ENCODE results near the gene TUBB3. TPM values are rescaled to one million over a fixed set of nuclear protein-coding genes. Genes with fewer than 3 reads are reported as not detected.
A peak's percentile ranks its signal among the peaks of the same experiment; 100 is the strongest.
"Not testable (repeated sequence)": the region's sequence is repeated elsewhere in the genome, so short reads cannot be mapped to it uniquely, and the experiment has no call there.

TUBB3 gene
- total RNA-seq, 3 donors from 2014 or later = 0.65 to 0.68 (median 0.66) TPM

DNA sequence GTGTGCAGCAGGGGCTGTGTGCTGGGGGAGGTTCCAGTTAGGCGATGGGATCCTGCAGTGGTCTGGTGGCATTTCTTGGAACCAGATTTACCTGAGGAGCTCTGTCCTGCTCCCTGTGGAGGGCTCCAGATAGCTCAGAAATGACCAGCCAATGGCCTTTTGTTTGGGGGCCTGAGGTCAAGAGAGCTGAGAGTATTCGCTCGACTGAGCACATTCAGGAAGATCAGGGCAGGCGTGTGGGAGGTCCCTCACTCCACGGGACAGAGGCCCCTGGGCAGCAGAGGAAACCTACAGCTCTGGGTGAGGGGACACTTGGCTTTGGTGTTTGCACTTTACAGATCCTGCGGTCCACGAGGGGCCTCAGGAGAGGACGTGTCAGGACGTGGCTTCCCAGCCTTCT lies 43.6 kb downstream of the TUBB3 start:
- no peaks in the 10 kb centered on the region for H3K27me3 Mint-ChIP-seq (ENCODE audit: low read depth)

GRCh38 chr16:89967436-89967835 lies 44.3 kb downstream of the TUBB3 start:
- not testable (repeated sequence) for DNase-seq; H3K9me3 Mint-ChIP-seq; H3K4me3 Mint-ChIP-seq; H3K36me3 Mint-ChIP-seq (ENCODE audit: insufficient read depth); H3K27me3 Mint-ChIP-seq (ENCODE audit: low read depth); ATAC-seq
- peaks cover 11% of the 10 kb centered on the region for H3K4me1 Mint-ChIP-seq (ENCODE audit: low read depth)

More for the DNA sequence above, 43.6 kb downstream of the TUBB3 start:
- Mint-ChIP-seq H3K4me3 (no peak overlapping the region), H3K9me3 (no peaks in the 10 kb centered on the region), H3K4me1 (ENCODE audit: low read depth) (peaks cover 8% of the 10 kb centered on the region), H3K36me3 (ENCODE audit: insufficient read depth) (peaks cover 5% of the 10 kb centered on the region)
- ATAC-seq (no peak), DNase-seq (no peak)

DNA sequence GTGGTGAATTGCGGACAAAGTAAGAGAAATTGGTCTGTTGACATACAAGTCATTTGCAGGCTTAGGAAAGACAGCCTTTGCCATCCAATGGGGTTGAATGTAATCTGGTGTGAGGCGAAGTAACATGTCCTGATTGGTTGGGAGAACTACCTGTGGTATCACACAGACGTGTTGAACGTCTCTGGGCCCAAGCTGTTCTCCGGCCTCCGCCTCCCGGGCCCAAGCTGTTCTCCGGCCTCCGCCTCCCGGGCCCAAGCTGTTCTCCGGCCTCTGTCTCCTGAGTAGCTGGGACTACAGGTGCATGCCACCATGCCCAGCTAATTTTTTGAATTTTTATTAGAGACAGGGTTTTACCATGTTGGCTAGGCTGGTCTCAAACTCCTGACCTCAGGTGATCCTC lies 44.9 kb downstream of the TUBB3 start:
- H3K4me1 Mint-ChIP-seq (ENCODE audit: low read depth) = peaks cover 11% of the 10 kb centered on the region
- not testable (repeated sequence) for DNase-seq; H3K36me3 Mint-ChIP-seq (ENCODE audit: insufficient read depth); ATAC-seq; H3K9me3 Mint-ChIP-seq; H3K4me3 Mint-ChIP-seq; H3K27me3 Mint-ChIP-seq (ENCODE audit: low read depth)

DNA sequence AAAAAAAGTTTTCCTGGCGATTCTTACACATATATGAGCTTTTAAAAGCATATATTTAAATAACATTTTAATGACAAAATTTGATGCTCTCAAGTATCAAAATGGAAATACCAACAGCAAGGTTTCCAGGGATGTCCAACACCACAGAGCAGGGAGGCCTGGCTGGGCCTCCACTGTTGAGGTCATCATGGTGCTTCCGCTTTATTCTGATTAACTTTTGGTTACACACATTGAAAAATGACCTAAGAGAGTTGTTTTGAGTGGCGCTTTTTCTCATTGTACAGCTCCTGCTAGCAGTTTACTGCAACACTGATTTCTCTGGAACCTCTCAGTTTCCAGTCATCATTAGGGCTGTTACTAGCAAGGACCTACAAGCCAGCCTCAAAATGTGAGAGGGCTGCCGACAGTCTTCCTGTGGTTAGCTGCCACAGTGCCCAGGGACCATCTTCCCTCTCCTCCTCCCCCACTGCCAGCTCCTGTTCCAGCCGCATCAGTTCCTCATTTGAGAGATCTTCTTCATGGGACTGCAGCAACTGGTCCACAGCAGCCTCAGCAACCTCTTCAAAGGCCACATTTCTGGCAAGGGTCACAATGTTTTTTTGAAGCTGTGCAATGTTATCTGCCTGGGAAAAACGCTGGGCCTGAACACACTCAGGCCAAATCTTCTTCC lies 46.7 kb downstream of the TUBB3 start:
- ATAC-seq (no peak), DNase-seq (no peak)
- H3K9me3 Mint-ChIP-seq = no peaks in the 10 kb centered on the region
- no peaks in the 10 kb centered on the region for H3K27me3 Mint-ChIP-seq (ENCODE audit: low read depth)
- H3K4me3 Mint-ChIP-seq = no peak overlapping the region
- H3K36me3 Mint-ChIP-seq (ENCODE audit: insufficient read depth) = peaks cover 9% of the 10 kb centered on the region
- peaks cover 22% of the 10 kb centered on the region for H3K4me1 Mint-ChIP-seq (ENCODE audit: low read depth)

GRCh38 chr16:89971495-89972243 lies 48.5 kb downstream of the TUBB3 start:
- peaks cover 27% of the 10 kb centered on the region for H3K4me1 Mint-ChIP-seq (ENCODE audit: low read depth)
- H3K9me3 Mint-ChIP-seq = no peaks in the 10 kb centered on the region
- peak in 1 of 2 donors; percentile 14 for ATAC-seq
- H3K27me3 Mint-ChIP-seq (ENCODE audit: low read depth) = no peaks in the 10 kb centered on the region
- peaks cover 7% of the 10 kb centered on the region for H3K36me3 Mint-ChIP-seq (ENCODE audit: insufficient read depth)
- peak overlapping the region; percentile 100 for H3K4me3 Mint-ChIP-seq
- DNase-seq = no peak

DNA sequence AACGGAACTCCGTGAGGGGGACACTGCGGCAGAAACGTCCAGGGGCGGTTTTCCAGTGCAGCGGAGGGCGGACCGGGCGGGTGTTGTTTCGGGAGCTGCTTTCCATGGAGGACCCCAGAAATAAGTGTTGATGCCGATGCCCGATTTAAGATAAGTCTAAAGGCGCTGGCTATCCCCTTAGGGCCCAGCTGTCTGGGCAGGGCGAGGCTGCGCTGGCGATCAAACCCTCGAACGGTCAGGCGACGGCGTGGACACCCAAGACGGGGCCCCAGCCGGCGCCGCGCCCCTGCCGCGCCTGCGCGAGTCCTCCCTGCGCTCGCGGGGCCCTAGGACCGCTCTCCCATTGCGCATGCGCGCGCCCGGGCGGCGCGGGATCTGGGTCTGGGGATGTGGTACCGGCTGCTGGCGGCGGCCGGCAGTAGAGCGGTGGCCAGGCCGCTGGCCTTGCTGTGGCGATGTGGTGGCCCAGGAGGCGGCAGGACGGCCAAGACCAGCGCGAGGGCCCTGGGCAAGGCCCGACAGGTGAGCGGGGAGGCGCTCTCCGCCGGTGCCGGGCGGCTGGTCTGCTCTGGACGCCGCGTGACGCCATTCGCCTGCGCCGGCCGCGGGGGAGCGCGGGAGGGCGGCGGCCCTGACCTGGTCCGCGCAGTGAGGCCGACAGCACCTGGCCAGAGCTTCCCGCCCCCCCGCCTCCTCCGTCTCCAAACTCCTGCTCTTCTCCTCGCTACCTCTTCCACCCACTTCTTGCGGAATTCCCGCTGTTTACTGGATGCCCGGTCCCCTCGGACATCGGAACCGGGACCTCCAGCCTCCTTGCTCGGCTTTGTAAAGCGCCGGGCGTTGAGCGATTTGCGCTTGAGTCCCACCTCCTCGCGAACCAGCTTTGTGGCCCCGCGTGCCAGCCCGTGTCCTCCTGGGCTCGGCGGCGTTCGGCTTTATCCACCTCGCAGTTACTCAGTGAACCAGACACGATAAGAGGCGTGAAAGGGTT lies 49.4 kb downstream of the TUBB3 start:
- H3K27me3 Mint-ChIP-seq (ENCODE audit: low read depth) = no peaks in the 10 kb centered on the region
- H3K9me3 Mint-ChIP-seq = no peaks in the 10 kb centered on the region
- H3K36me3 Mint-ChIP-seq (ENCODE audit: insufficient read depth) = peaks cover 7% of the 10 kb centered on the region
- peaks cover 27% of the 10 kb centered on the region for H3K4me1 Mint-ChIP-seq (ENCODE audit: low read depth)
- peak; percentile 95 to 97 for ATAC-seq
- peak; percentile 88 for DNase-seq
- H3K4me3 Mint-ChIP-seq = peak overlapping the region; percentile 100

- peaks cover 27% of the 10 kb centered on the region for H3K4me1 Mint-ChIP-seq (ENCODE audit: low read depth)
- no peak for ATAC-seq
- DNase-seq = no peak
- no peaks in the 10 kb centered on the region for H3K27me3 Mint-ChIP-seq (ENCODE audit: low read depth)
- peak overlapping the region; percentile 100 for H3K4me3 Mint-ChIP-seq
- H3K36me3 Mint-ChIP-seq (ENCODE audit: insufficient read depth) = peaks cover 7% of the 10 kb centered on the region
- H3K9me3 Mint-ChIP-seq = no peaks in the 10 kb centered on the region
Observed at GRCh38 chr16:89973235-89973634, 50.1 kb downstream of the TUBB3 start.

DNA sequence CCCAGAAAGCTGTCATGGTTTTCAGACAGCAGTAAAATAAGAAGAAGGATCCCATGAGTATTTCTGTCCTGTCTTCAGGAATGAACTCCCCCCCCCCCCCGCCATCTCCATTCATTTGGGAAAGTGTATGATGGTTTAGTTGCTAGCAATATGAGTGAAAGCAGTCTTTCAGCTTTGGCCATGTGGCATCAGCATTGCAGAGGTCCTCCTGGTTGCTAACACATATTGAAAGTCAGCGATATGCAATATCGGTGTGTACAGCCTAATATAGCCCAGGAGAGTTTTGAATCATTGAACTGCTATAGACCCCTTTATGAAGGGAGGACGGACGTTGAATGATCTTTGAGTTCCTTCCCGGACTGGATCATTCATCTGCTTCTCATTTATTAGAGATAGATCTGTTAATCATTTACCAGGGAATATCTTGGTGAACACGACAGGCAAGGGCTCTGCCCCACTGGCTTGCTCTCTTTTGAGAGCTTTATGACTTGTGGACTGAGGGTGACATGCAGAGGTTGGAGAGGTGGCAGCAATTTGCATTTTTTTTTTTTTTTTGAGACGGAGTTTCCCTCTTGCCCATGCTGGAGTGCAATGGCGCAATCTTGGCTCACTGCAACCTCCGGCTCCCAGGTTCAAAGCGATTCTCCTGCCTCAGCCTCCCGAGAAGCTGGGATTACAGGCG lies 50.7 kb downstream of the TUBB3 start:
- peaks cover 7% of the 10 kb centered on the region for H3K36me3 Mint-ChIP-seq (ENCODE audit: insufficient read depth)
- ATAC-seq = no peak
- DNase-seq = no peak
- H3K9me3 Mint-ChIP-seq = no peaks in the 10 kb centered on the region
- H3K27me3 Mint-ChIP-seq (ENCODE audit: low read depth) = no peaks in the 10 kb centered on the region
- H3K4me3 Mint-ChIP-seq = peak overlapping the region; percentile 100
- peaks cover 27% of the 10 kb centered on the region for H3K4me1 Mint-ChIP-seq (ENCODE audit: low read depth)

GRCh38 chr16:89974870-89975269 lies 51.7 kb downstream of the TUBB3 start:
- no peak for DNase-seq
- H3K9me3 Mint-ChIP-seq = no peaks in the 10 kb centered on the region
- ATAC-seq = no peak
- peak overlapping the region; percentile 12 for H3K4me3 Mint-ChIP-seq
- H3K4me1 Mint-ChIP-seq (ENCODE audit: low read depth) = peaks cover 27% of the 10 kb centered on the region
- H3K27me3 Mint-ChIP-seq (ENCODE audit: low read depth) = no peaks in the 10 kb centered on the region
- H3K36me3 Mint-ChIP-seq (ENCODE audit: insufficient read depth) = peaks cover 14% of the 10 kb centered on the region

DNA sequence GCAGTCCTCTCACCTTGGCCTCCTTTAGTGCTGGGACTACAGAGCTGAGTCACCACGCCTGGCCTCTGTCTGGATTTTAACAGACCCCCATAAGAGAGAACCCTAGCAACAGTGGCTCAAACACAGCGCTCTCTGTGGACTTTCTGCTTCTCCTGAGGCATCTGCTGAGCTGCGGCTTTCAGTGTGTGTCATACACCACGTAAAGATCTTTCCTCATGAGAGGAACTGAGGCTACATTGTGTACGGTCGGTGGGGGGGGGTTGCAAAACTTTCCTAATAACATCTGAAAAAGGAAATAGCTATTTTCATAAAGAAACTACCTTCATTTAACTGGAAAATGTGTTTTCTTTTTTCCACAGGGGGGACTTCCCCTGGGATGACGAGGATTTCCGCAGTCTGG lies 58.3 kb downstream of the TUBB3 start:
- no peaks in the 10 kb centered on the region for H3K9me3 Mint-ChIP-seq
- H3K4me1 Mint-ChIP-seq (ENCODE audit: low read depth) = no peaks in the 10 kb centered on the region
- no peaks in the 10 kb centered on the region for H3K27me3 Mint-ChIP-seq (ENCODE audit: low read depth)
- DNase-seq (no peak), ATAC-seq (peak; percentile 23 to 25)
- H3K4me3 Mint-ChIP-seq = no peak overlapping the region
- H3K36me3 Mint-ChIP-seq (ENCODE audit: insufficient read depth) = peaks cover 39% of the 10 kb centered on the region

DNA sequence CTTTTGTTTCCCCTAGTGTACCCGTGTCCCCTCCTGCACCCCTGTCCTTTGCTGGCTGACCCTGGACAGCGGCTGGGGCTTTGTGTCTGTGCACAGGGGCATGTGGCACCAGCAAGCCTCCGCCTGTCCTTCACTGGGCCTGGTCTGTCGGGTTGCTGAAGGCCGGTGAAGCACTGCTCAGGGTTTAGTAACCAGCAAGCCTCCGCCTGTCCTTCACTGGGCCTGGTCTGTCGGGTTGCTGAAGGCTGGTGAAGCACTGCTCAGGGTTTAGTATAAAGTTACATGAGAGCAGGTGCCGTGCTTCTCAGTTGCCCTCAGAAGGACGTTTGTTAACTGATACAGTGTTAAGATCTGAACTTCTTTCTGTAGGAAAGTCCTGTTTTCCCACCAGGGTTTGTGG lies 59.2 kb downstream of the TUBB3 start:
- Mint-ChIP-seq H3K4me1 (ENCODE audit: low read depth) (peaks cover 2% of the 10 kb centered on the region), H3K4me3 (no peak overlapping the region), H3K36me3 (ENCODE audit: insufficient read depth) (peaks cover 46% of the 10 kb centered on the region), H3K9me3 (no peaks in the 10 kb centered on the region), H3K27me3 (ENCODE audit: low read depth) (no peaks in the 10 kb centered on the region)
- DNase-seq = no peak
- ATAC-seq = no peak

DNA sequence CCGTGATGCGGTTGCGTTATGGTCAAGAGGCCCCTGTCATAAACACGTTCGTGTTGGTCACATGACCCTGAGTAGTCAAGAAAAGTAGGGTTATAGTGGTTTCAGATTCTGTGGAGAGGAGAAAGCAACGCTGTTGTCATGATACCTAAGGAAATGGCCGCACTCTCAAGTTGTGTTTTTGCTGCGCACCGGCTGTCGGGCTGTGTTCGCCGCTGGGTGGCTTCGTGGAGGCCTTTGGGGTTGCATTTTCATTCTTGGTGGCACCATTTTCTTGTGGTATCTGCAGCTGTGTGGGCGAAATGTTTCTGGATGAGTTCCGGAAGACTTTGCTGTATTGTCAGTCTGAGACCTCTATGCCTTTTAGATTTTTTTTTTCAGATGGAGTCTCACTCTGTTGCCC lies 60.4 kb downstream of the TUBB3 start:
- DNase-seq = no peak
- no peaks in the 10 kb centered on the region for H3K9me3 Mint-ChIP-seq
- H3K4me1 Mint-ChIP-seq (ENCODE audit: low read depth) = peaks cover 2% of the 10 kb centered on the region
- ATAC-seq = no peak
- peaks cover 47% of the 10 kb centered on the region for H3K36me3 Mint-ChIP-seq (ENCODE audit: insufficient read depth)
- no peak overlapping the region for H3K4me3 Mint-ChIP-seq
- no peaks in the 10 kb centered on the region for H3K27me3 Mint-ChIP-seq (ENCODE audit: low read depth)

GRCh38 chr16:89984216-89984615 lies 61.1 kb downstream of the TUBB3 start:
- peaks cover 45% of the 10 kb centered on the region for H3K36me3 Mint-ChIP-seq (ENCODE audit: insufficient read depth)
- H3K27me3 Mint-ChIP-seq (ENCODE audit: low read depth) = no peaks in the 10 kb centered on the region
- no peaks in the 10 kb centered on the region for H3K9me3 Mint-ChIP-seq
- no peak overlapping the region for H3K4me3 Mint-ChIP-seq
- H3K4me1 Mint-ChIP-seq (ENCODE audit: low read depth) = peaks cover 2% of the 10 kb centered on the region
- ATAC-seq (no peak), DNase-seq (no peak)

GRCh38 chr16:89985219-89985618 lies 62.1 kb downstream of the TUBB3 start:
- Mint-ChIP-seq H3K4me1 (ENCODE audit: low read depth) (peaks cover 2% of the 10 kb centered on the region), H3K36me3 (ENCODE audit: insufficient read depth) (peaks cover 38% of the 10 kb centered on the region), H3K4me3 (no peak overlapping the region), H3K9me3 (no peaks in the 10 kb centered on the region), H3K27me3 (ENCODE audit: low read depth) (no peaks in the 10 kb centered on the region)
- DNase-seq = no peak
- no peak for ATAC-seq
